ENCODE data around the gene STXBP5L. TPM values are rescaled to one million over a fixed set of nuclear protein-coding genes. Genes with fewer than 3 reads are reported as not detected.

STXBP5L gene
- total RNA-seq = not detected
- not detected for polyA plus RNA-seq (ENCODE audit: insufficient read depth, low read depth, low replicate concordance)
- long read RNA-seq, donor 1 = 0 reads
- long read RNA-seq, donor 2 = 0 reads
- long read RNA-seq, donor 3 = 0 reads
- long read RNA-seq, donor 4 = 0 reads
- long read RNA-seq, donor 5 = 0 reads
- long read RNA-seq, donor 6 = 0 reads
- long read RNA-seq, donor 7 = 0 reads
- long read RNA-seq, donor 8 = 0 reads
- long read RNA-seq, donor 9 = 0 reads
- long read RNA-seq, donor 10 = 0 reads

- DNase-seq (peak; percentile 89 to 95 (median 93)), FAIRE-seq (no peak)
- H3K4me3 ChIP-seq (ENCODE audit: low read length in 3 of 3) = peak within 1 kb of the TSS; percentile 12 to 43 (median 34)
- no peak within 1 kb of the TSS for H3K9ac ChIP-seq (ENCODE audit: low read length in 3 of 3)
- H3K27me3 ChIP-seq (ENCODE audit: control insufficient read depth, insufficient read depth, low read length) = peaks cover 8% of the 10 kb centered on the region
- intact Hi-C loops (cut with DNase I) = no loop called here
- no peaks in the 10 kb centered on the region for H3K4me1 ChIP-seq (ENCODE audit: control insufficient read depth in 2 of 3, insufficient read depth in 2 of 3, low read depth in 1 of 3, low read length in 3 of 3)
- no peaks in the 10 kb centered on the region for H3K36me3 ChIP-seq (ENCODE audit: control insufficient read depth in 2 of 3, insufficient read depth in 3 of 3, low read length in 3 of 3)
- H3K27ac ChIP-seq (ENCODE audit: low read depth in 2 of 2, low read length in 2 of 2) = no peak within 1 kb of the TSS
- no peak for TF ChIP-seq CTCF (IDR thresholded peaks at IDR 0.05; ENCODE audit: borderline replicate concordance, extremely low read depth, insufficient read depth)
- no peaks in the 10 kb centered on the region for H3K9me3 ChIP-seq (ENCODE audit: control insufficient read depth in 2 of 3, insufficient read depth in 1 of 3, low read length in 3 of 3)
Measured at GRCh38 chr3:120908030-120908794, at the start of gene STXBP5L. Gene STXBP5L (plus strand): TSS chr3:120908205. CDS start chr3:120909579, 1,374 bp downstream.

DNA sequence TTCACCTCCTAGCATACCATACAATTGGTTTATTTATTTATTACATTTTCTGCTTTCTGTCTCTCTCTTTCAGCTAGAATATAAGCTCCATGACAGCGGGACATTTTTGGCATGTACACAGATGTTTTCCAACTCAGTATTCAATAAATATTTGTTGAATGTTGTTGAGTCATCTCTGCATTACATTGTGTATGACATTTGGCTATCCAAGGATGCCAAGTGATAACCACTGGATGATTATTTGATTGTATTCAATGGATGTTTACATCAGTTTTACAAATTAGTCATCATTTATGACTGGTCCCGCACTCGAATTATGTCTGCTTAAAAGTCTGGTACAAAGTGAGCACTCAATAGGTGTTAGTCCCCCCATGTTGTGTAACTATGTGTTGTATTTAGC lies 49.5 kb upstream of the STXBP5L start:
- TF ChIP-seq CTCF (IDR thresholded peaks at IDR 0.05; ENCODE audit: borderline replicate concordance, extremely low read depth, insufficient read depth) = no peak
- Histone ChIP-seq H3K36me3 (ENCODE audit: control insufficient read depth in 2 of 3, insufficient read depth in 3 of 3, low read length in 3 of 3) (no peaks in the 10 kb centered on the region), H3K27ac (ENCODE audit: low read depth in 2 of 2, low read length in 2 of 2) (no peak overlapping the region), H3K9ac (ENCODE audit: low read length in 3 of 3) (no peak overlapping the region), H3K4me3 (ENCODE audit: low read length in 3 of 3) (no peak overlapping the region), H3K4me1 (ENCODE audit: control insufficient read depth in 2 of 3, insufficient read depth in 2 of 3, low read depth in 1 of 3, low read length in 3 of 3) (no peaks in the 10 kb centered on the region), H3K9me3 (ENCODE audit: control insufficient read depth in 2 of 3, insufficient read depth in 1 of 3, low read length in 3 of 3) (no peaks in the 10 kb centered on the region), H3K27me3 (ENCODE audit: control insufficient read depth, insufficient read depth, low read length) (no peaks in the 10 kb centered on the region)
- FAIRE-seq (no peak), DNase-seq (no peak)
- intact Hi-C loops (cut with DNase I) = no loop called here

- DNase-seq = no peak
- no peak for TF ChIP-seq CTCF (IDR thresholded peaks at IDR 0.05; ENCODE audit: borderline replicate concordance, extremely low read depth, insufficient read depth)
- FAIRE-seq = no peak
- intact Hi-C loops (cut with DNase I) = no loop called here
- Histone ChIP-seq H3K9ac (ENCODE audit: low read length in 3 of 3) (no peak overlapping the region), H3K36me3 (ENCODE audit: control insufficient read depth in 2 of 3, insufficient read depth in 3 of 3, low read length in 3 of 3) (no peaks in the 10 kb centered on the region), H3K4me1 (ENCODE audit: control insufficient read depth in 2 of 3, insufficient read depth in 2 of 3, low read depth in 1 of 3, low read length in 3 of 3) (no peaks in the 10 kb centered on the region), H3K27ac (ENCODE audit: low read depth in 2 of 2, low read length in 2 of 2) (no peak overlapping the region), H3K9me3 (ENCODE audit: control insufficient read depth in 2 of 3, insufficient read depth in 1 of 3, low read length in 3 of 3) (no peaks in the 10 kb centered on the region), H3K27me3 (ENCODE audit: control insufficient read depth, insufficient read depth, low read length) (no peaks in the 10 kb centered on the region), H3K4me3 (ENCODE audit: low read length in 3 of 3) (no peak overlapping the region)
Measured at GRCh38 chr3:120864541-120864940, 43.5 kb upstream of the STXBP5L start.
